Fibroblast of skin of scalp (primary cell): ENCODE data around the gene FCAMR.
A peak's percentile ranks its signal among the peaks of the same experiment; 100 is the strongest.

ENCODE experiments used
- DNase-seq: peaks from one replicate; pipeline ENCODE4 v3.0.0-alpha.2; 2013

FCAMR gene

DNA sequence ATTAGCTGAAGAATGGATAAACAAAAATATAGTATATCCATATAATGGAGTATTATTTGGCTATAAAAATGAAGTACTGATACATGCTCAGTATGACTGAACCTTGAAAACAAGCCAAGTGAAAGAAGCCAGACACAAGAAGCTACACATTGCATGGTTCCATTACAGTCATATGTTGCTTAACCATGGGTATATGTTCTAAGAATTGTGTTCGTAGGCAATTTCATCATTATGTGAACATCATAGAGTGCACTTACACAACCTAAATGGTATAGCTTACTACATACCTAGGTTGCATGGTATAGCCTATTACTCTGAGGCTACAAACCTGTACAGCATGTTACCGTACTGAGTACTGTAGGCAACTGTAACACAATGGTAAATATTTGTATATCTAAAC lies 28.6 kb upstream of the FCAMR start:
- no peak for DNase-seq

DNA sequence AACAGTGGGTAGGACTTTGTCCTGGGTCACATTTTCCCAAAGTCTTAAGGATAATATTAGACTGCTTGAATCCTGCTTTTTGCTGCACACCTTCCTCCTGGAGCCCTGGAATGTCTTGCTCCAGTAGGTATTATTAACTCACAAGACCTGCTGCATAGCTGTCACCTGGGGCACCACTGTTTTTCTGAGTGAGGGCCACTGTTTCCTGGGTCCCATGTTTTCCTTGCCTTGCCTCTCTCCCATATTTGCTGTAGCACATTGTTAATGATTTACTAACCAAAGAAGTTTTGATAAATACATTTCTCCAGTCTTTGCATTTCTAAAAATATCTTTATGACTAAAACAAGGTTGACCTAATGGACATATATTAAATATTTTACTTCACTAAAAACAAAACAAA lies 22.5 kb upstream of the FCAMR start:
- no peak for DNase-seq

DNA sequence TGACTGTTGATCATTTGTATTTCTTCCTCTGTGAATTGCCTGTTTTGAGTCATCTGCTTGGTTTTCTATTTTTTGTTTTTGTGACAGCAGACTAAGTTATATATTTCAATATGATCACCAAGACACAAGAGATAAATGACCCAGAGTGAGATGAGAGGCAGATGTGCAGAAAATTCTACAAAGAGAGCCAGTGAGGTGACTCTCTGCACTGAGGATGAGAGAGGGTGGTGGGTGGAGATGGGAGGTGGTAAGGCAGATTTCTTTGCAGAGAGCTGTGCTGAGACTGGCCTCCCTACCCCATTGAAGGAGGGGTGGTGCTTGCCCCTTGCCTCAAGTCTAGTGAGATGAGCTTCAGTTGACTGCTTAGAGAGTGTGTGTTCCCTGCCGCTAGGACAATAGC lies 17.6 kb upstream of the FCAMR start:
- no peak for DNase-seq

DNA sequence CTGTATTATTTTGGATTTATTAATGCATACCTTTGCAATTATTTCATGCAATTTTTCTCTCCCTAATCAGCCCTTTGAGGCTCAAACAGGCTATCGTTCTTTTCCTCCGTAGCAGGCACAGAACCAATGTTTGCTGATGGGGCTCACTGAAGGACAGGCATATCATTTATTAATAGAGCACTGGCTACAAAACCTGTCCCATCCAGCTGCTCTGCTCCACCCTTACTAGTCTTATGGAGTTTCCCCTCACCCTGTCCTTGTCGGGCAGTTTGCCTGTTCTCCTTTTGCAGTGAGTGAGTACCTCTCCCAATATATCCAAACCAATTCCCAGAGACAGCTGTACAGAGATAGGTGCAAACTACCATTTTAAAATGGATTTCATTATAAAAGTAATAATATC lies 16.6 kb upstream of the FCAMR start:
- no peak for DNase-seq

DNA sequence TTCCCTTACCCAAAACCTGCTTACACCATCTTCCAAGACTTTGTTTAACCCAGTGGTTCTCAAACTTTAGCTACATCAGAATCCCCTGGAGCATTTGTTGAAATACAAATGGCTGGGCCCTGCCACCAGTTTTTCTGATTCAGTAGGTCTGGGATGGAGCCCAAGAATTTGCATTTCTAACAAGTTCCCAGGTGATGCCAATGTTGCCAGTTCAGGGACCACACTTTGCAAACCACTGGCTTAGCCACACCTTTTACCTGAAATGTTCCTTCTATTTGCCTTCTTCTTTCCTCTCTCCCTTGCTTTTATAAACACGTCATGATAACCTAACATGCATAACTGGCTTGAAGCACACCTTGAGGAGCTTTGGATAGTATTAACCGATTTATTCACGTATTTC lies 16.1 kb upstream of the FCAMR start:
- no peak for DNase-seq

DNA sequence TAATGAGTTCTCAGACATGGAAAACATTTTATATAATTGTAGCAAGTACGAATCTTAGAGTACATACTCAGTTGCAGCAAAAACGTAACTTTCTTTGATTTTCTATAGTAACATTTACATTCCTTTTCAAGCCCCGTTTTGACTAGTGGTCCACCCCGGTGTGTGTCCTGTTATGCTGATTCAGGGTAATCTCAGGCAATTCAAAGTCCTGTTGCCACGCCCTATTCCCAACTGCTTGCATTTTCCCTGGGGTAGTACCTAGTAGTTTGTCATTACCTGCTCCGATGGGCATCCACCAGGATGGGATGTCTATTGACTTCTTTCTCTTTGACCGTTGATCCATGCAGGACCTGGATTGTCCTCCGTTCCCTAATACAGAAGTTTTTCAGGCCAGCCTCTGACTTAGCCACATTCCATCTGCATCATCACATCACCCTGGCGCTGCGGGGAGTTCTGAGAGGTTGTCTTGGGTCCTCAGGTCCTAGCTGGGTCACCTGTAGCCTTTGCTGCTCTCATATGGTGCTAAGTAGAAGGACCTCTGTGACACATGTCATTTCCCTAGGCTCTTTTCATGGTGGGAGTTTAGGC lies 15.0 kb upstream of the FCAMR start:
- DNase-seq, result no peak

DNA sequence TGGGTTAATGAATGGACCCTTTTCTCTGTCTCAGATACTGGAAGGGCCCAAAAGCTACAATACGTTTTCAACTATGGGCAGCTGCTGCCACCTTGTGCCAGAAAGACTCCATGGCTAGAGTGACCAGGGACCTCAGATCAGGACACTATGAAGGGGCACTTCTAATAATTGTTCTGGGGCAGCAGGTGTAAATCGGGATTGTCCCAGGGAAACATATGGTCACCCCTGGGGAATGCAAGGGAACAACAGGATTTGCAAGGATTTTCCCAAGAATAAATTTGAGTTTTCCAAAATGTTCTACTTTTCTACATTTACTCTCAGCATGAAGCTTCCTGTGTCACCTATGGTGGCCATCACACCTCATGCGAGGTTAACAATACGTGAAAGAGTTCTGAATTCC lies 12.0 kb upstream of the FCAMR start:
- DNase-seq, result peak; percentile 42

DNA sequence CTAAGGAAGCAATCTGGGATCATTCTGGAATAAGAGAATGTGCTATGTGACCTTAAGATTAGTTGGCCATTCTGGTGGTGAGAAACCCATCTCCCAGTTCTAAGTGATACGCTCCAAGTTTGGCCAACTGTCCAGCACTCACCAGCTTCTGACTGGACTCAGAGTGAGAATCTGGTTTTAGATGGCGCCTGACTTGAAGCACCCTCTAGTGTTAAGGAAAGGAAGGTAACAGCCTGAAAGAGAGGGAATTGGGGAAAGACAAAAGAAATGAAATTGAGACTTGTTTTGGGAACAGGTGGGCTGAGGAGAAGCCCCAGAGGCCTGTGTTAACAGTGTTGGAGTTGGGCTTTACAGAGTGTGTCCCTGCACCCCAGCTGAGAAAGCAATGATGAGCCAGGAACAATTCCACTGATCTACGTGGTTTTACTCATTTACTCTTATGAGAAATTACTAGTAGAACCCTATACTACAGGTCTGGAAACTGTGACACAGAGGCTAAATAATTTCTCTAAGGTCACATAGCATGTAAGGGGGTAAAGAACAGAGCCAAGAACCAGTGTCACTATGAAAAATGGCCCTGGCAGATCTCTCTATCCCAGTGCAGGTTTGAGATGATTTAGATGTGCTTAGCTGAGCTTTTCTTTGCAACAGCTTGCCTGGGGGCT lies 9.3 kb upstream of the FCAMR start:
- peak; percentile 14 for DNase-seq

DNA sequence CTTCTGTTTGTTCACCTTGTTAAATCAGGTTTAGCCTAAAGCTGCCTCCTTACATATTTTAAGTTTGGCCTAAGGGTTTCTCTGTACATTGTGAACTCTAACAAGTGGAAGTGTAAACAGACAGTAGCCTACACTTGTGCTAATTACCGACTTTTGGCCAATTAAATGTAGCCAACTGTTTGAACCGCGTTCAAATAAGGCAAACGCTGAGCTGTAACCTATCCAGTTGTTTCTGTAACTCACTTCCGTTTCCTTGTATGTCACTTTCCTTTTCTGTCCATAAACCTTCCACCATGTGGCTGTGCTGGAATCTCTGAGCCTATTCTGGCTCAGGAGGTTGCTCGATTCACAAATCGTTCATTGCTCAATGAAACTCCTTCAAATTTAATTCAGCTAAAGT lies 8.0 kb upstream of the FCAMR start:
- no peak for DNase-seq

DNA sequence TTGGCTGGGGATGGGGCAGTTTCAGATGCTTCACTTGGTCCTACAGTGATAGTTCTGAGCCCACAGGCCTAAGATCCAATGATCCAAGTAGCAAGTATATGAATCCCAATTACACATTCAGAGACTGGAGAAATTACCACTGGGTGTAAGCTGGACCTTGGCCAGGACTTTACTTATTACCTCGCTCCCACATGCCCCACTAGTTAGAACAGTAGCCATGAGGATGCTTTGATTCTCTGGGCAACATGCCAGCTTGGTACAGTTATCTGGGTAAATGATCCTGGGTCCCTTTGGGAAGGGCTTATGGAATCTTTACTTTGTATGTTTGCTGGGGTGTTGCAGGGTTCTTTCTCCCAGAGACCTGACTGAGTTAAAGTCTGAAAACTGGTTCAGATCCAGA lies 5.0 kb upstream of the FCAMR start:
- no peak for DNase-seq

DNA sequence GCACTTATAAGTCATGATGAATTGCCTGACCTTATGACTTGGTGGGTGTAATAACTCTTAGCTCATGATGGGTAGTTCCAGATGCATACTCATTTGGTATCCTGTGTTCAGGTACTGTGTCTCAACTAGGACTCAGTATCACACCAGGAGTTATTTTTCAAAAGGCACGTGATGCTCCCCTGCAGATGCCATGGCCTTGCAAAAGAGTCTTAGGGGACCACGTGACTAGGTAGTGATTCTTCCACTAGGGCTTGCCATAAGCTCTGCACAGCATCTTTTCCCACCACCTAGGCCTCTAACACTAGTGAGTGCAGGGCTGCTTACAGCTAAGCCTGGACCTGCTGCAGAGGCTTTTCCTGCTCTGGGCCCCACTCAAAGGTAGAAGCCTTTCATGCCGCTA lies 3.9 kb upstream of the FCAMR start:
- no peak for DNase-seq

DNA sequence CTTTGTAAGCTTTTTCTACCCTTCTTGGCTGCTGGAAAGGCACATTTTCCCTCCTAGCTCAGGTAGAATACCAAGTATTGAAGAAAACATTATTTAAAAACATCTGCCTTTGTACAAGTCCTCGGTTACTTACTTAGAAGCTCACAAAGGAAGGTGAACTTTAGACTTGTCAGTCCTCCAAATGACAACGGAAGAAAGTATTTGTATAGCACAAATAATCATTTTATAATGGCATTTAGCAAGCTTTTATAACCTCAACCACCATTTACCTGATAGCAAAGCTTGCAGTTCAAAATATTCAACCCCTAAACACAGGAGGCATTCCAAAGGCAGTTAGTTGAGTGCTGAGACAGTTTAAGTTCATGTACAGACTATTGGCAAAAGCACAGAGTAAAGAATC lies 2.5 kb upstream of the FCAMR start:
- DNase-seq, result no peak

DNA sequence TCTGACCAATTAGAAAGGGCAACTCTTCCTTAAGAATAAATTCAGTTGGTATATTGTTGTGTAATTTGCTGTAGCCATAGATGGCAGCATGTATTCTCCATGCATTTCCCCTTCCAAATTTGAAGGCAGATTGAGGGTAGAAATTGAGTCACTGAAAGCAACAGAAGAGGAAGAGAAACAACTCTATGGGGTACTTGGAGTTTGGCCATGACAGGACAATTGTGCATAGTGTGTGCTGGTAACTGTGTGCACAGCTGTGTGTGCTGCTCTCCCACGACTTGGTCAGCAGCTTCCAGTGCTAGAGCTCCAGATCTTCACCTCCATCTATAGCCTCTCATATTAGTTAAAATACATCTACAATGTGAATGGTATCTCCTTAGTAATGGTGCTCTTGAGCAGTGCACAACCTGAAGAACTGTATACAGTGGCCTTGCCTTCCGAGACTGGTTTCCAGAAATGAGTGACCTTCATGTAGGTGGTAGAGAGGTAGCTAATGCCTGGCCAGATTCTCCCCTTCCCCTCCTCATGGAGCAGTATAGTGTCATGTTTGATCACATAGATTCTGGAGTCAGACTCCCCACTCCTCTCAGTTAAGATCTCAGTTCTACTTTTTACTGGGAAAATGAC lies 882 bp upstream of the FCAMR start:
- no peak for DNase-seq

DNA sequence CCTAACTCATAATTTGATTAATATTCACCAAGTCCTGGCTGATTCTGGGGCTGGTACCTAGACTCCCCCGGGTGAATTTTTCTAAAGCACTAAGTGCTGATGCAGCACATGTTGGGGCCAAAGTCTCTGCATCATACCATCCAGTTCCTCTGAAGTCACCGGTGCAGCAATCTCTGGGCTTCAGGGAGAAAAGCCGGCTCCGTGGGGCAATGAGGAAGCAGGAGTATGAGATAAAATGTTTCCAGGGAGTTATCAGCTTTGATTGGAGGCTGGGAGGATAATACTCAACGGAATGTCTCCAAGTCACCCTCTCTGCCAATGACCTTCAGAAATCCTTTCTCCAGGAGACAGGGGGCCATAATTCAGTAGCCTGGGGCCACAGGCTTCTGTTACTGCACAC lies 1.2 kb downstream of the FCAMR start:
- DNase-seq, result no peak

DNA sequence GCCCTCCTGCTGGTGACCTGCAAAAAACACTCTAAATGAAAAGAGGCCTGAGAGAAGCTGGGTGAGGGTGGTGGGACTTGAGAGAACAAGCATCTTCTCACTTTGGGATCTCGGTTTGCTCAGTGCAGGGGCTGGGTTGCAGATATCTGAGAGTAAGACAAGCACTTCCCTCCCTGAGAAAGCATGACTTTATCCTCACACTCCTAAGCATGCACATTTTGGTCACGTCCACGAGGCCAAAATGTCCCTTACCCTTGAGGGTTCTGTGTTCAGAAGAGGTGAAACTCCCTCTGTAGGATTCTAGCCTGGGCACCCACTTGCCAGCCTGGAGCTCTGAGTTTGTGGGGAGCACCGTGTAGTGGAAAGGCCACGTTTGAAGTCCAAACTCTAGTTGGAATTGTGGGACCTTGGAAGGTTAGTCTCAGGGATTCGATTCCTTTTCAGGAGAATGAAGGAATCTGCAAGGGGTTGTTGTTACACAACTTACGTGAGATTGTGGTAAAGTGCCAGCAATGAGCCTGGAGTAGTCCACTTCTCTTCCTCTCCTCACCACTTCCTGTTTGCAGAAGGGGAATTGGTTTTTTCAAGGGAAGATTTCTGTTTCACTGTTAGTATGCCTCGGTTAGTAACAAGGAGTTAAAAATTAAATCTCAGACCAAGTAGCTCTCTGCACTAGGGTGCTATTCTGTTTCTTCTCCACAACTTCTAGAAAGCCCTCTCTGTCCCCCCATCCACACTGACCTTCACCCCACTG lies 3.0 kb downstream of the FCAMR start:
- DNase-seq, result peak; percentile 8

DNA sequence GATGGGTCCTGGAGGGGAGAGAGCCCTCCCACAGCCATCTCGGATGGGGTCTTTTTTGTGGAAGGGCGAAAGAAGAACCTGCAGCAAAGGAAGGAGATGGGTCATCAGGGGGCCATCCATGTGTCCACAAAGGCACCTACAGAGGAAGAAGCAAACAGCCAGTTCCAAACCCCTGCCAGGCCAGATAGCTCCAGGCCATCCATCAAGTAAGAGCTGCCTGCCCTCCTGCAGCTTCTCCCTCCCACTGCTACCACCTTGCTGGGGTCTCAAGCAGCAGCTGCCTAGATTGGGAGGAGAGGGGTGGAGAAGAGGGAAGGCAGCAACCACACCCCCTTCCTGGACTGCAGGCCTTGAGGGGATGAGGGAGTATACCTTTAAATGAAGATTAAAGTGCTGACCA lies 4.5 kb downstream of the FCAMR start:
- no peak for DNase-seq

DNA sequence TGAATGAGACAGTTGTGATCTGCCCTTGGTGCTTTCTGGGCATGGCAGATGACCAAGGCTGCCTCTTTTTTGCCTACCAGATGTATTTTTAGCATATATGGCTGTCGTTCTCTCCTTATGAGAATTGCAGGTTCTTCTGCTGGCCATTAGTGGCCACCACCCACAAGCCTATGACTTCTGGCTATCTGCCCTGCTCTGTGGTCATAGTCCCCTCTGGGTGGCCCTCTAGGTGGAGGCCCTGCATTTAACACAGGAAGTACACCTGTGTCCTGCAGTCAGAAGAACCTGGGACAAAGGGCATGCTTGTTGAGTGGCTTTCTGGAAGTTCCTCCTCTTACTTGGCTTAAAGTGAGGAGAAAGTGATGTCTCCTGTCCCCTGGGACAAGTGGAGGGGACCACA lies 6.5 kb downstream of the FCAMR start:
- no peak for DNase-seq

DNA sequence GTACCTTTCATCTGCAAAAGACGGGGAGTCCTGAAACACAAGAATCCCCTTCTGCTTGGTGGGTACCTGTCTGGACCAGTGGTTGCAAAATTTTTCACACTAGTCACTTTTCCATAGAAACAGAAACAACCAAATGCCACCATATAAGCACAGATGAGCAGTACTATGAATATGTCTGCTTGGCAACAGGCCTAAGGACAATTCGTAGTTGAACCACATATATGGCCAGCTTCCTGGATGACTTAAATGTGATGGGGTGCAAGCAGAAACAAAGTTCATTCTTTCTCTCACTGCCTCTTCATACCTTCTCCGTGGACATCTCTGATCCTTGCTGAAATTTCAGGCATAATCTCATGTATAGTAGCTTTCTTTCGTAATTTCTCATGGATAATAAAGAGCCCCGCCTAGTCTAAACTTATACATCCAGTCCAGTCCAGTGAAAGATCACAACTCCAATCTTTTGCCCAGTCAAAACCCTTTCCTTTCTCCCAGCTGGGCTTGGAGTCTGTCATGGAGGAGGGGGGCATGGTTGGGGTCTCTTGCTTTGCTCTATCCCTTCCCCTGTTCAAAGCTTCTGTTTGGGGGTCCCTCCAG lies 7.0 kb downstream of the FCAMR start:
- DNase-seq, result peak; percentile 11

DNA sequence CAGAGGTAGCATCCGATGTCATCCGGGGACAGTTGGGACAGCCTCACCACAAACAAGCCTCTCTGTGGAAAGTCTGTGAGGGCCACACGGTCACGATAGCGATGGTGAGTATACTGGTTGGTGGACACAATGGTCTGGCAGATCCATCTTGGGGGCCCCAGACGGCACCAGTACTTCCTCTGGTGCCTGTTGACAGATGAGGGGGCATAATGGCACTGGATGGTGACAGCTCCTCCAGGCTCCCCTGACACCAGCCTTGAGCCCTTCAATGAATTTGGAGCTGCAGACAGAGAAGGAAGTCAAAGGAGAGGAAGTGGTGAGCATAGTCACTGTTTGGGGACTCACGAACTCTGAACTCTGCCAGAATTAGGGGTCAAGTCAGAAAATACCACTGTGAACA lies 8.0 kb downstream of the FCAMR start:
- no peak for DNase-seq

DNA sequence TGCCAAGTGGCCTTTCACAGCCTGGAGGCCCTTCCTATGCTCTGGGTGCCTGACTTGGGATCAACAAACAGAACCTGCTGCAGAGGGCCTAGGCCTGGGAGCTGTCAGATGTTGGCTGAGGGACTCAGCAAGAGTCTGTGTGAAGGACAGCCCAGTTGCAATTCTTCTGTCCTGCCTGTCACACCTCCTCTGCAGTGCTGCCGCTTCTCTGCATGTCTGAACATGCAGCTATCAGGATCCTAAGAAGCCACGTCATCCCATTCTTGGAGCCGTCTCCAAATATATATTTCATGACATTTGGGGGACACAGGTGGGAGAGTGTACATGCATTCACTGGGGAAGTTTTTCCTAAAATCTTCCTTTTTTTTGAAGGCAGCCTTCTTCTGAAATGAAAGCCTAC lies 8.6 kb downstream of the FCAMR start:
- DNase-seq, result no peak

DNA sequence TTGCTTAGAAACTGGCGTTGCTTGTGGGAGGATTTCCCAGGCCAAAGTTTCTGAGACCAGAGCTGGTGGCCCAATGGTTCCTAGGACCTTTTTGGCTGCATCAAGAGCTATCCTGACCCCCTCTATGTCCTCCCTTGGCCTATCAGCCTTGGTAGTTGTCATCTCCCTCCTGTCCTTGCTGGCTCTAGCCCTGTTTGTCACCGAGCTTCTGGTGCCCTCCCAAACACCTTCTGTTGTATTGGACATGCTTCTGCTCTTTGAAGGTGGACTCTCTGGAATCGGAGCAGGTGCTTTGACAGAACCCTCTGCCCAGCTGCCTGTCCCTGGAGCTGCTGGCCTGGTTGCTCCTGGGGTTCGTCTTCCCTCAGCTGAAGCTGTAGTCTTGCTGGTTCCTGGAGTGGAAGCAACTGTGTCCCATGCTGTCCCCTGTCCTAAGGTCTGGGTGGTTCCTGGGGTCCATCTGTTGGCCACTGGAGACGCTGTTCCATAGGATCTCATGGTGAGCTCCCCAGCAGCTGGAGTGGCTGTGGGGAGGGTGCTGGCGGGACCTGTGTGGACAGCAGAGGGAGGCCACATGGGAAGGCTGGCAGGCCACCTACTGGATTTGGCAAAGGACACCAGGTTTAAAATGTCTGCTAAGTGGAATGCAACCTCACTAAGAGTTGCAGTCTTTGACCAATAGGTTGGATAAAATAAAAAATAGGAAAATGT lies 9.4 kb downstream of the FCAMR start:
- no peak for DNase-seq

DNA sequence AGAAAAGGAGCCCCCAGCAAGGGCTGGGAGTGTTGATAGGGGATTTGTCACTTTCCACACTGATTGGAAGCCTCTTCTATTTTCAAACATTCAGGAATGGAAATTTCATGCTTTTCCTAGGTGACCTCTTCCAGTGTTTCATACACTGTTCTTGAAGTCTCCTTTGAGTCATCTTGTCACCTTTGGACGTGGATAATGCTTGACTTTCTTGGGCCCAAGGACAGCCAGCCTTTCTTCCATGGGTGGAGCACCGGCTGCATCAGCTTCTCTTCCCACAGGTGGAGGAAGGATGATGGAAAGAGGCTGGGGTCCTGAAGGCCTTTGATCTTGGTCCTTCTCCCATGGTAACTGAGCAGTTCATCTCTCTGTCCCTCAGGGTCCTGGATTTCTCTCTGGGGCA lies 12.1 kb downstream of the FCAMR start:
- DNase-seq, result no peak

DNA sequence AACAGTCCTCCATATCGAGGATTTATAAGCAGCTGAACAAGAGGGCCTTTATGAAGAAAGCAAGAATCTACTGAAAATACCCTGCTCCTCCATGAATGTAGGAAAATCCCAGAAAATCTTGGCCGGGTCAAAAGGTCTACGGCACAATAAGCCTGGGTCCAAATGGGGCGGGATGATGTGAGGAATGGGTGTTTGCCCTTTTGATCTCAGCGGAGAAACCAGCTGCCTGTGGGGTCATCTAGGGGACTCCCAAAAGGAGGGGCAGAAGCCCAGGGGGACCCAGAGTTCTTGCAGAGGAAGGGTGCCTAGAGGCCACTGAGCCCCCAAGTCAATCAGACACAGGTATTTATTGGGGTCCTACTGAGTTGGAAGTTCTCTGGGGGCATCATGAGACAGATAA lies 12.6 kb downstream of the FCAMR start:
- no peak for DNase-seq
